GM21619 (cell line): Measurements from ENCODE around the gene CD248.

ENCODE experiments used
- ATAC-seq: cut with Tn5 transposase; IDR thresholded peaks from one replicate; pipeline ENCODE4 v1.9.1; 2021; ENCODE audit not compliant: unreplicated experiment

Gene CD248

GRCh38 chr11:66289548-66290329, 27.1 kb downstream of the CD248 start:
- ATAC-seq, result peak; percentile 36

- peak; percentile 87 for ATAC-seq
Observed at GRCh38 chr11:66288671-66289547, 27.9 kb downstream of the CD248 start, which contains the start of gene YIF1A. Gene YIF1A (minus strand): TSS chr11:66289143. CDS start chr11:66288985, 158 bp downstream.

- ATAC-seq, result no peak
Observed at GRCh38 chr11:66287889-66288670, 28.8 kb downstream of the CD248 start.

- no peak for ATAC-seq
Observed at GRCh38 chr11:66287211-66287888, 29.5 kb downstream of the CD248 start.

GRCh38 chr11:66286699-66287098, 30.1 kb downstream of the CD248 start:
- ATAC-seq, result no peak

- no peak for ATAC-seq
Observed at GRCh38 chr11:66285250-66285947, 31.4 kb downstream of the CD248 start.

GRCh38 chr11:66284526-66285078, 32.2 kb downstream of the CD248 start:
- ATAC-seq, result no peak

GRCh38 chr11:66283461-66284105, 33.3 kb downstream of the CD248 start:
- ATAC-seq, result no peak

GRCh38 chr11:66282468-66283455, 34.1 kb downstream of the CD248 start:
- ATAC-seq, result peak; percentile 63

GRCh38 chr11:66281776-66282467, 34.9 kb downstream of the CD248 start:
- no peak for ATAC-seq

- no peak for ATAC-seq
Observed at GRCh38 chr11:66281001-66281400, 35.8 kb downstream of the CD248 start.

GRCh38 chr11:66280428-66280827, 36.4 kb downstream of the CD248 start:
- no peak for ATAC-seq

GRCh38 chr11:66279092-66279734, 37.6 kb downstream of the CD248 start:
- no peak for ATAC-seq

- no peak for ATAC-seq
Observed at GRCh38 chr11:66278363-66279091, 38.3 kb downstream of the CD248 start.

- ATAC-seq, result no peak
Observed at GRCh38 chr11:66277471-66278362, 39.1 kb downstream of the CD248 start, which contains the start of gene CNIH2. Gene CNIH2 (plus strand): TSS chr11:66278175. CDS start chr11:66278457, 282 bp downstream.
